Right lobe of liver (tissue), 4 donors: ENCODE results near the gene RMRP.

Experiments
- CTCF ChIP-seq, 4 donors: fragments of 200-600 bp in 3 of 4; fragments of 450-650 bp in 1 of 4; IDR thresholded peaks; one replicate each; pipeline versions ENCODE4 v1.5.1 to v1.8.0; 2016 to 2022; ENCODE audit warnings: antibody characterized with exemption in 4 of 4, mild to moderate bottlenecking in 2 of 4
- POLR2A ChIP-seq: fragments of 450-650 bp; IDR thresholded peaks from one replicate; pipeline ENCODE4 v1.6.1; 2017; ENCODE audit warnings: antibody characterized with exemption, mild to moderate bottlenecking
- donor health status: DM: no; HTN: no; CAD: no.
- donor health status: DM: no; HTN: no; CAD: no.
- donor health status: DM: no; HTN: yes; CAD: no.

- TF ChIP-seq CTCF (IDR thresholded peaks at IDR 0.05): no peak
- no peak for TF ChIP-seq POLR2A
Measured at GRCh38 chr9:35686222-35687203, 28.7 kb upstream of the RMRP start.
